Stimulated activated CD4-positive, alpha-beta T cell treated with anti-CD3 and anti-CD28 coated beads, Interleukin-15, amount 100 ng/mL, for 24 hours (primary cell): Measurements from ENCODE around the gene LGALS7B.
"Not testable (repeated sequence)": the region's sequence is repeated elsewhere in the genome, so short reads cannot be mapped to it uniquely, and the experiment has no call there.

Experiments
- DNase-seq: peaks from one replicate; pipeline ENCODE4 v3.0.0-alpha.2; 2020

LGALS7B gene

GRCh38 chr19:38770228-38770948, 18.6 kb upstream of the LGALS7B start:
- DNase-seq: not testable (repeated sequence)

GRCh38 chr19:38770949-38771275, 18.1 kb upstream of the LGALS7B start:
- not testable (repeated sequence) for DNase-seq

GRCh38 chr19:38771569-38771968, 17.4 kb upstream of the LGALS7B start:
- not testable (repeated sequence) for DNase-seq

- DNase-seq: no peak
Observed at GRCh38 chr19:38773469-38774177, 15.4 kb upstream of the LGALS7B start, which contains the start of gene LGALS7. Gene LGALS7 (minus strand): TSS chr19:38773517. CDS start chr19:38773492, 25 bp downstream.

GRCh38 chr19:38774181-38774950, 14.6 kb upstream of the LGALS7B start:
- no peak for DNase-seq

- no peak for DNase-seq
Observed at GRCh38 chr19:38778733-38779132, 10.3 kb upstream of the LGALS7B start.

GRCh38 chr19:38780443-38780842, 8.6 kb upstream of the LGALS7B start:
- no peak for DNase-seq

- DNase-seq: no peak
Observed at GRCh38 chr19:38781058-38781457, 7.9 kb upstream of the LGALS7B start.

GRCh38 chr19:38782212-38782611, 6.8 kb upstream of the LGALS7B start:
- DNase-seq: not testable (repeated sequence)

GRCh38 chr19:38784224-38784623, 4.8 kb upstream of the LGALS7B start:
- no peak for DNase-seq

- no peak for DNase-seq
Observed at GRCh38 chr19:38785187-38785699, 3.8 kb upstream of the LGALS7B start.

GRCh38 chr19:38786061-38786460, 2.9 kb upstream of the LGALS7B start:
- not testable (repeated sequence) for DNase-seq

GRCh38 chr19:38786572-38787265, 2.3 kb upstream of the LGALS7B start:
- DNase-seq: no peak

GRCh38 chr19:38790507-38791403, 1.8 kb downstream of the LGALS7B start:
- not testable (repeated sequence) for DNase-seq

GRCh38 chr19:38791451-38792064, 2.6 kb downstream of the LGALS7B start:
- DNase-seq: not testable (repeated sequence)

- DNase-seq: peak; percentile 60
Observed at GRCh38 chr19:38792250-38793111, 3.5 kb downstream of the LGALS7B start.

- DNase-seq: no peak
Observed at GRCh38 chr19:38793177-38793576, 4.2 kb downstream of the LGALS7B start.

GRCh38 chr19:38793671-38794070, 4.7 kb downstream of the LGALS7B start:
- no peak for DNase-seq

- DNase-seq: no peak
Observed at GRCh38 chr19:38795549-38795948, 6.5 kb downstream of the LGALS7B start.

- DNase-seq: no peak
Observed at GRCh38 chr19:38796154-38796553, 7.2 kb downstream of the LGALS7B start.
